ENCODE measurements around the gene IL2RG.

IL2RG gene

GRCh38 chrX:71107762-71108360 lies 3.5 kb downstream of the IL2RG start:
- DNase-seq (ENCODE audit: low read depth), result peak; percentile 18

- DNase-seq (ENCODE audit: low read depth), result no peak
Observed at GRCh38 chrX:71107245-71107644, 4.1 kb downstream of the IL2RG start.

GRCh38 chrX:71106427-71106826 lies 5.0 kb downstream of the IL2RG start, which contains the start of gene CXorf65:
Gene CXorf65, minus strand, starts transcription at chrX:71106740. Its CDS starts 184 bp downstream, at chrX:71106556.
- DNase-seq (ENCODE audit: low read depth), result no peak

- no peak for DNase-seq (ENCODE audit: low read depth)
Observed at GRCh38 chrX:71105628-71106027, 5.7 kb downstream of the IL2RG start.

- DNase-seq (ENCODE audit: low read depth), result peak; percentile 30
Observed at GRCh38 chrX:71103110-71103983, 8.0 kb downstream of the IL2RG start.

- no peak for DNase-seq (ENCODE audit: low read depth)
Observed at GRCh38 chrX:71102292-71102691, 9.1 kb downstream of the IL2RG start.

GRCh38 chrX:71100581-71101505 lies 10.5 kb downstream of the IL2RG start:
- no peak for DNase-seq (ENCODE audit: low read depth)

- no peak for DNase-seq (ENCODE audit: low read depth)
Observed at GRCh38 chrX:71099736-71100135, 11.6 kb downstream of the IL2RG start.

- DNase-seq (ENCODE audit: low read depth), result no peak
Observed at GRCh38 chrX:71098951-71099506, 12.3 kb downstream of the IL2RG start.

GRCh38 chrX:71098302-71098701 lies 13.1 kb downstream of the IL2RG start:
- DNase-seq (ENCODE audit: low read depth), result peak; percentile 64

- no peak for DNase-seq (ENCODE audit: low read depth)
Observed at GRCh38 chrX:71096760-71097032, 14.7 kb downstream of the IL2RG start.

GRCh38 chrX:71095981-71096759 lies 15.2 kb downstream of the IL2RG start:
- DNase-seq (ENCODE audit: low read depth), result no peak

GRCh38 chrX:71095555-71095980 lies 15.8 kb downstream of the IL2RG start, which contains the start of gene FOXO4:
Gene FOXO4, plus strand, starts transcription at chrX:71095851. Its CDS starts 678 bp downstream, at chrX:71096529.
- DNase-seq (ENCODE audit: low read depth), result peak; percentile 81

- no peak for DNase-seq (ENCODE audit: low read depth)
Observed at GRCh38 chrX:71095033-71095432, 16.3 kb downstream of the IL2RG start.

- no peak for DNase-seq (ENCODE audit: low read depth)
Observed at GRCh38 chrX:71091263-71091662, 20.1 kb downstream of the IL2RG start.

GRCh38 chrX:71085900-71086299 lies 25.5 kb downstream of the IL2RG start:
- DNase-seq (ENCODE audit: low read depth), result no peak

- DNase-seq (ENCODE audit: low read depth), result no peak
Observed at GRCh38 chrX:71082822-71083221, 28.6 kb downstream of the IL2RG start.

- no peak for DNase-seq (ENCODE audit: low read depth)
Observed at GRCh38 chrX:71082124-71082647, 29.2 kb downstream of the IL2RG start.

GRCh38 chrX:71081330-71082123 lies 29.9 kb downstream of the IL2RG start:
- DNase-seq (ENCODE audit: low read depth), result no peak

GRCh38 chrX:71070531-71070930 lies 40.8 kb downstream of the IL2RG start:
- DNase-seq (ENCODE audit: low read depth), result no peak
